Dendritic cell treated with granulocyte-macrophage colony-stimulating factor and Interleukin-4, amounts not matched to agents 40 ng/mL and 50 ng/mL, for 4 days (primary cell): ENCODE results near the gene ZFAND5.

Source experiments
- H3K27ac Mint-ChIP-seq: one replicate; pipeline ENCODE4 v1.8.0; 2022; ENCODE audit warnings: mild to moderate bottlenecking, mixed read lengths
- H3K27me3 Mint-ChIP-seq: one replicate; pipeline ENCODE4 v1.8.0; 2022; ENCODE audit warnings: mild to moderate bottlenecking, mixed read lengths
- H3K36me3 Mint-ChIP-seq: one replicate; pipeline ENCODE4 v1.8.0; 2022; ENCODE audit warnings: low read depth, mixed read lengths
- H3K4me1 Mint-ChIP-seq: one replicate; pipeline ENCODE4 v1.8.0; 2022; ENCODE audit warnings: low read depth, mixed read lengths
- H3K4me3 Mint-ChIP-seq: one replicate; pipeline ENCODE4 v1.8.0; 2022; ENCODE audit warnings: mild to moderate bottlenecking, moderate library complexity, mixed read lengths
- H3K9me3 Mint-ChIP-seq: one replicate; pipeline ENCODE4 v1.8.0; 2022; ENCODE audit warnings: mixed read lengths
- intact Hi-C: fragments of 100-400 bp; cut with micrococcal nuclease; formaldehyde crosslinking; loops from one replicate; pipeline ENCODE4 v1.15.0; 2022

Gene ZFAND5

GRCh38 chr9:72383978-72384709 is 19.1 kb upstream of the ZFAND5 start:
- Mint-ChIP-seq H3K36me3 (no peaks in the 10 kb centered on the region), H3K4me1 (peaks cover 5% of the 10 kb centered on the region), H3K27ac (no peak overlapping the region), H3K4me3 (no peak overlapping the region), H3K9me3 (no peaks in the 10 kb centered on the region), H3K27me3 (no peaks in the 10 kb centered on the region)
- intact Hi-C loops, result no loop called here

GRCh38 chr9:72382405-72382804 is 17.4 kb upstream of the ZFAND5 start:
- intact Hi-C loops, result no loop called here
- Mint-ChIP-seq H3K4me3 (no peak overlapping the region), H3K27ac (no peak overlapping the region), H3K36me3 (no peaks in the 10 kb centered on the region), H3K4me1 (peaks cover 5% of the 10 kb centered on the region), H3K27me3 (no peaks in the 10 kb centered on the region), H3K9me3 (no peaks in the 10 kb centered on the region)

DNA sequence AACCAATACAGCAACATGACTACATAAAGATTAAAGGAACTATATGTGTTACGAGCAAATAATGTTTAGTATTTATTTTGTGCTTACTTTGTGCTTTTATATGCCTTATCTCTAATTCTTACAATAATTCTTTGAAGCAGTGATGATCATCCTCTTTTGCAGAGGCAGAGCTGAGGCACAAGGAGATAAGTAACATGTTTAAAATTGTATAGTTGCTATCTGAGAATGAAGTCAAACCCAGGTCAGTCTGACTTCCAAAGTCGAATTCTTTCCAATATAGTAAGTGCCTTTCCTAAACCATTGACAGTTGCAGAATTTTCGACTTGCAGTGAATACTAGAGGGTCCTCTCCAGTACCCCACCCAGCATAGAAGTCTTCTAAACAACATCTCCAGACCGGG is 12.0 kb upstream of the ZFAND5 start:
- no peaks in the 10 kb centered on the region for H3K36me3 Mint-ChIP-seq
- H3K4me3 Mint-ChIP-seq, result no peak overlapping the region
- no peaks in the 10 kb centered on the region for H3K4me1 Mint-ChIP-seq
- intact Hi-C loops, result no loop called here
- no peaks in the 10 kb centered on the region for H3K9me3 Mint-ChIP-seq
- no peak overlapping the region for H3K27ac Mint-ChIP-seq
- H3K27me3 Mint-ChIP-seq, result no peaks in the 10 kb centered on the region

DNA sequence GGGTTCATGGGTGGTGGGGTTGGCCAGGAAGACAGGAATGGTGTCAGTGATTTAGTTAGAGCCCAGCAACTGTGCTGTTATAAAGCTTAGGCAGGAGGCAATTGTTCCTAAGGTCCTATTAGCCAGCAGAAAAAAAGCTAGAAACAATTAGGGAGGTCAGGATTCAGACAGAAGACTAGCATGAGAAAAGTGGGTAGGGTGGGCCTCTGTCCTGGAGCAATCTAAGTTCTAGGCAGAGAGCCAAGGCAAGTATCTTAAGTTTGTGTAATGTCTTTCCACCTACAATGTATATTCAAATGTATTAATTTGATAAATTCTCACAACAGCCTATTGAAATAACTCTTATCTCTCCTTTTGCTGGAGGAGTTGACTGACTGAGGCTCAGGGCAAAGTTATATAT is 6.1 kb upstream of the ZFAND5 start:
- Mint-ChIP-seq H3K27ac (peak overlapping the region; percentile 9), H3K4me1 (peaks cover 7% of the 10 kb centered on the region), H3K27me3 (no peaks in the 10 kb centered on the region), H3K9me3 (no peaks in the 10 kb centered on the region), H3K4me3 (no peak overlapping the region), H3K36me3 (no peaks in the 10 kb centered on the region)
- intact Hi-C loops, result no loop called here

- intact Hi-C loops, result loop anchor here (2.0 to 5.0 kb wide), 4 partner anchors 61 to 177 kb away; no protein-coding TSS in a partner anchor
- H3K4me3 Mint-ChIP-seq, result peak overlapping the region; percentile 76
Measured at GRCh38 chr9:72365525-72366256, 683 bp upstream of the ZFAND5 start.

DNA sequence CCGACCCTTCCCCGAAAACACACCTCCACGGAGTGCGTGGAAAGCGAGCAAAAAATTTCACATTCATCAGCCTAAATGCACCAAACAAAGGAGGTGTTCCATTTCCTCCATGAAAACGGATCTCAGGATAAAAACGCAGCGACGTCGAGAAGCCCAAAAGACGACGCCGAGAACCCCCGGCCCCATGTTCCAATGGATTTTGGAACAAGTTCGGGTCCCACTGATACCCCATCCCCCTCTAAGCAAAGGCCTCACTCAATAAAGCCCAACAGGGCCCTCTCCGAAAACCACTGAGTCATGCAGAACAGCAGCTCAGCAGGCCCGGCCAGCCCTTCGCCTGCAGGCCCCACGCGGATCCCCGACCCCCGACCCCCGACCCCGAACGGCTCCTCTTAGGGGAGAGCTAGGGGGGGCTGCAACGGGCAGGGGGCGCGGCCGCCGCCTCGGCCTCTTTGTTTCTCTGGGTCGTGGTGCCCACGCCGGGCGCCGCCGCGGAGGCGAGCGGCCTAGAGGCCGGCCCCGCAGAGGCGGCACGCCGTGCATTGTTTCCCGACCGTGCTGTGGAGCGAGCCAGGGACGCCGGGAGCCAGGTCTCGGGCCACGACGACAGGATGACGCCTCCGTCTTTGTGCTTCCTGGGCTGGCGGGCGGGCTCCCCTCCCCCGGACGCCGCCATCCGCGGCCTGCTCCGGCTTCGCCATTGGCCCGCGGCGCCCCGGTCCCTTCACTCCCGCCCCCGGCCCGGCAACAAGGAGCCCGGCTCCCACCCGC is 915 bp downstream of the ZFAND5 start:
- intact Hi-C loops, result loop anchor here (2.0 kb wide), 3 partner anchors 59 to 77 kb away; no protein-coding TSS in a partner anchor
- peaks cover 60% of the 10 kb centered on the region for H3K36me3 Mint-ChIP-seq
- peaks cover 20% of the 10 kb centered on the region for H3K4me1 Mint-ChIP-seq

More at GRCh38 chr9:72365525-72366256, 683 bp upstream of the ZFAND5 start:
- Mint-ChIP-seq H3K9me3 (no peaks in the 10 kb centered on the region), H3K27me3 (no peaks in the 10 kb centered on the region), H3K36me3 (peaks cover 44% of the 10 kb centered on the region), H3K4me1 (peaks cover 10% of the 10 kb centered on the region), H3K27ac (peak overlapping the region; percentile 97)

DNA sequence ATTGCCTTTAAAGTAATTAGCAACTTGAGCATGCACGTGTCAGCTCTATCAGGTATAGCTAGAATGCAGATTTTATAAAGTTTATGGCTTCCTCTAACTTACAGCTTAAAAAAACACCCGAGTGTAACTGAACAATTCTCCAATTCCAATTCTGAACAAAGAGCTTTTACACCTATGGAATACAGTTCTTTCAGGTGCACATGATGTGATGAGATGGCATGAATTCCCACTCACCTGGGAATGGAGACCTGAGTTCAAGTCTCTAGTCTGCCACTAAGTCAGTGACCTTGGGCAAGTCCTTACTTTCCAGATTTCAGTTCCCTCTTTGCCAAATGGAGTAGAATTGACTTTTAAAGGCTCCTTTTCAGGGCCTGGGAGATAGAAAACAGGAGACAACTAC is 1.8 kb downstream of the ZFAND5 start:
- Mint-ChIP-seq H3K36me3 (peaks cover 69% of the 10 kb centered on the region), H3K9me3 (no peaks in the 10 kb centered on the region), H3K27me3 (no peaks in the 10 kb centered on the region), H3K4me3 (peak overlapping the region; percentile 76), H3K27ac (peak overlapping the region; percentile 97), H3K4me1 (peaks cover 27% of the 10 kb centered on the region)
- intact Hi-C loops, result loop anchor here (2.0 kb wide), 1 partner anchor 70 kb away; no protein-coding TSS in a partner anchor

More for the DNA sequence above, 915 bp downstream of the ZFAND5 start:
- Mint-ChIP-seq H3K27me3 (no peaks in the 10 kb centered on the region), H3K27ac (peak overlapping the region; percentile 97), H3K9me3 (no peaks in the 10 kb centered on the region), H3K4me3 (peak overlapping the region; percentile 76)

DNA sequence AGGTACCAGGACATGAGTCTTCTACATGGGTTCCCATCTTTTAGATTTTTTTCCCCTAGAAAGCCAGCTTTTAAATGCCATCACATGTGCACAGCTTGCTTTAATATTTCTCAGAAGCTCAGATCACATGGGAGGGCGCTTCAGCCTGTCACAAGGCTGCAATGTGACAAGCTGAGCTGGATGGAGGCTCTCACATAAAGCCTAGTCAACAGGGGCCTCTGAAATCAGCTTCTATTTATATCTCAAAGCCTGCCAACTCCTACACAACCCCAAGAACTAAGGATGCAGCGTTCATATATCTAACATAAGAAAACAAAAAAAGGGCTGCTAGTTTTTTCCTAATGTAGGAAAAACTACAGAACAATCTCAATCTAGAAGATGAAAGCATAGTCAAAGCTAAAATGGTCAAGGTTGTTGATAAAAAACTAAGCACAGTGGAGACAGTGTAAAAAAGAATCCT is 2.3 kb downstream of the ZFAND5 start:
- H3K4me1 Mint-ChIP-seq, result peaks cover 31% of the 10 kb centered on the region
- peak overlapping the region; percentile 76 for H3K4me3 Mint-ChIP-seq
- H3K36me3 Mint-ChIP-seq, result peaks cover 74% of the 10 kb centered on the region
- no peaks in the 10 kb centered on the region for H3K27me3 Mint-ChIP-seq
- H3K27ac Mint-ChIP-seq, result peak overlapping the region; percentile 97
- intact Hi-C loops, result loop anchor here (1.0 to 2.0 kb wide), 2 partner anchors 70 to 230 kb away; no protein-coding TSS in a partner anchor
- no peaks in the 10 kb centered on the region for H3K9me3 Mint-ChIP-seq

DNA sequence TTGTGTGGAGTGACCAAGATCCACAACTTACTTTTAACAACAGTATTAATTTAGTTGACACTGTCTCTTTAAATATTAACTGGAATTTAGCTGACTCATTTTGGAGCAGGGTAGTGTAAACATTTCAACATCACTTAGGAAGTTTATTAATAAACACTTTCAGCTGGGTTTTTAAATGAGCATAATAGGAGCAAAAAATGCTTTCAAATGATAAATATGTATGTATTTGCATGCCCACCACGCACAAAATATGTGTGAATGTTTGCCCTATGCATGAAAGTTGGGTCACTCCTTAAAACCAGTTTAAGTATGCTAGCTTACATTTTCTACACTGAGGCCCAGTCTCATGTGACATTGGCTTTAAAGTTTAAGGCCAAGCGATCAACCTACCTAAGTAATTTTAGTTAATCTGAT is 2.9 kb downstream of the ZFAND5 start:
- H3K36me3 Mint-ChIP-seq, result peaks cover 80% of the 10 kb centered on the region

DNA sequence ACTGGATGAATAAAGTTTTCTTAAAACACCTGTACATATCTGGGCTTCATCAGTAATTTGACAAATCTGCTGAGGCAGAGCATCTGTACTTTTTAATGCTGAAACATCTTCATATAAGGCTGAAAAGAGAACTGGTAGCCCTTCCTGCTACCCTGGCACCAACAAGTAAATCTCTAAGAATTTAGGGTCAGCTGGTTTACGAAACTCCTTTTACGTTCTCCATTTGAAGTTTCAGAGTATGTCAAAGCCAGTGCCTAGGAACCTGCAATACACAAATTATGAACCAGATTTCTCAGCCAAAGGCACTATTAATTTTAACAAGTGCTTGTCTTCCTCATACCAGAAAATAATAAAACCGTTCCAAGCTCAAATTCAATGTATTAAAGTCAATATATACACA is 3.8 kb downstream of the ZFAND5 start:
- no peaks in the 10 kb centered on the region for H3K9me3 Mint-ChIP-seq
- peaks cover 89% of the 10 kb centered on the region for H3K36me3 Mint-ChIP-seq
- peak overlapping the region; percentile 76 for H3K4me3 Mint-ChIP-seq
- intact Hi-C loops, result no loop called here
- peaks cover 44% of the 10 kb centered on the region for H3K4me1 Mint-ChIP-seq
- peak overlapping the region; percentile 97 for H3K27ac Mint-ChIP-seq
- no peaks in the 10 kb centered on the region for H3K27me3 Mint-ChIP-seq

More for the DNA sequence above, 2.9 kb downstream of the ZFAND5 start:
- intact Hi-C loops, result loop anchor here (1.0 to 2.0 kb wide), 2 partner anchors 69 to 230 kb away; no protein-coding TSS in a partner anchor
- Mint-ChIP-seq H3K4me3 (peak overlapping the region; percentile 76), H3K4me1 (peaks cover 35% of the 10 kb centered on the region), H3K27me3 (no peaks in the 10 kb centered on the region), H3K9me3 (no peaks in the 10 kb centered on the region), H3K27ac (peak overlapping the region; percentile 97)

GRCh38 chr9:72360324-72360723 is 4.7 kb downstream of the ZFAND5 start:
- no peaks in the 10 kb centered on the region for H3K27me3 Mint-ChIP-seq
- H3K4me3 Mint-ChIP-seq, result peak overlapping the region; percentile 46
- intact Hi-C loops, result no loop called here
- peaks cover 94% of the 10 kb centered on the region for H3K36me3 Mint-ChIP-seq
- H3K4me1 Mint-ChIP-seq, result peaks cover 45% of the 10 kb centered on the region
- no peaks in the 10 kb centered on the region for H3K9me3 Mint-ChIP-seq
- peak overlapping the region; percentile 97 for H3K27ac Mint-ChIP-seq

DNA sequence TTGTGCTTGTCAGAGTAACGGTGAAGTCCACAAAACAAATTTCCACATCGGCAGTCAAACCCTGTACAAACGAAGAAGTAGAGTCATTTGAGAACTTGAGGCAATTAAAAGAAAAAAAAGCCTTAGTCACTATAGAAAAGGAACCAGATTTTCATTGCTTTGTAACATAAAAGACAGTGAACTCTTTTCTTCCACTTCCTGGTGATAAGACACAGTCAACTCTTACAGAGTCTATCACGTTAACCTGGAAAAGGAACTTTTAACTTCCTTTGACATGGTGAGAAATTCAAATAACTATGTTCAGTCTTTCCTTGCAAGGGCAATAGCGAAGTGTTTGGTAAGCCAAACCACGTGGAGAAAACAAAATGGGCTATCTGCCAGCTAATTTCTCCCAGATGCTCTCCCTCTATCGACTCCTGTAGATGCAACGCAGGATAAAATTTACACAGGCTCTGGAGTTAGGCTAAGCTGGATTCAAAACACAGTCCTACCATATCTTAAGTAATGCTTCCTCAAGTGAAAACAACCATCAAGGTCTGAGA is 8.9 kb downstream of the ZFAND5 start:
- intact Hi-C loops, result no loop called here
- Mint-ChIP-seq H3K36me3 (peaks cover 97% of the 10 kb centered on the region), H3K27ac (peak overlapping the region; percentile 84), H3K4me3 (peak overlapping the region; percentile 17), H3K4me1 (peaks cover 51% of the 10 kb centered on the region), H3K9me3 (no peaks in the 10 kb centered on the region), H3K27me3 (no peaks in the 10 kb centered on the region)

- intact Hi-C loops, result no loop called here
- Mint-ChIP-seq H3K4me3 (peak overlapping the region; percentile 17), H3K36me3 (peaks cover 93% of the 10 kb centered on the region), H3K27me3 (no peaks in the 10 kb centered on the region), H3K27ac (peak overlapping the region; percentile 84), H3K4me1 (peaks cover 46% of the 10 kb centered on the region), H3K9me3 (no peaks in the 10 kb centered on the region)
Measured at GRCh38 chr9:72355153-72355552, 9.9 kb downstream of the ZFAND5 start.
